Activated gamma-delta T cell treated with Interleukin-2 at 50 U/mL for 16 hours (primary cell): Measurements from ENCODE around the gene FITM2.
"Not testable (repeated sequence)": the region's sequence is repeated elsewhere in the genome, so short reads cannot be mapped to it uniquely, and the experiment has no call there.

Experiments used
- DNase-seq: peaks from one replicate; pipeline ENCODE4 v3.0.0-alpha.2; 2020

Gene FITM2, protein sequence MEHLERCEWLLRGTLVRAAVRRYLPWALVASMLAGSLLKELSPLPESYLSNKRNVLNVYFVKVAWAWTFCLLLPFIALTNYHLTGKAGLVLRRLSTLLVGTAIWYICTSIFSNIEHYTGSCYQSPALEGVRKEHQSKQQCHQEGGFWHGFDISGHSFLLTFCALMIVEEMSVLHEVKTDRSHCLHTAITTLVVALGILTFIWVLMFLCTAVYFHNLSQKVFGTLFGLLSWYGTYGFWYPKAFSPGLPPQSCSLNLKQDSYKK

GRCh38 chr20:44310664-44311639, at the start of gene FITM2:
Gene FITM2 (minus strand): TSS chr20:44311202. CDS start chr20:44311148, 54 bp downstream.
- peak; percentile 98 for DNase-seq

- no peak for DNase-seq
These were observed 49.2 kb upstream of the FITM2 start for GRCh38 chr20:44360221-44360620.

DNA sequence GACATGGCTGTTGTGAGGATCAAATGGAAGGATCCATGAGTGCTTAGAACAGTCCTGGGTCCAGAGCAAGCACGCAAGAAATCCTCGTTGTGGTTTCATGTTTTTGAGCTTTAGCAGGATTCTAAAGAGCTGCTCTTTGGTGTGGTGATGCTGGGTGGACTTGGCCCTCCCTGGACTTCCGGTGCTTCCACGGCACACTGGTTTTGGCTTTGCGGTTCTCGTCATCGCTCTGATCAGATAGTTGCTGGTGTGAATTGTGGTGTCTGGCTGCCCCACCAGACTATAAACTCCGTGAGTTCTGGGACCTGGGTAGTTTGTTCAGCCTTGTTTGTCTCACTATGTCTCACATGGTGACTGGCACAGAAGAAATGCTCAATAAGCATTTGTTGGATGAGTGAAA, 47.8 kb upstream of the FITM2 start:
- no peak for DNase-seq

GRCh38 chr20:44357555-44358125, 46.6 kb upstream of the FITM2 start:
- no peak for DNase-seq

GRCh38 chr20:44357020-44357419, 46.0 kb upstream of the FITM2 start:
- DNase-seq: no peak

- DNase-seq: no peak
These were observed 45.3 kb upstream of the FITM2 start for GRCh38 chr20:44356353-44356723.

- no peak for DNase-seq
These were observed 44.7 kb upstream of the FITM2 start, which contains the start of gene HNF4A for GRCh38 chr20:44355498-44356352. Gene HNF4A (plus strand): TSS chr20:44355699. CDS start chr20:44355805, 106 bp downstream.

DNA sequence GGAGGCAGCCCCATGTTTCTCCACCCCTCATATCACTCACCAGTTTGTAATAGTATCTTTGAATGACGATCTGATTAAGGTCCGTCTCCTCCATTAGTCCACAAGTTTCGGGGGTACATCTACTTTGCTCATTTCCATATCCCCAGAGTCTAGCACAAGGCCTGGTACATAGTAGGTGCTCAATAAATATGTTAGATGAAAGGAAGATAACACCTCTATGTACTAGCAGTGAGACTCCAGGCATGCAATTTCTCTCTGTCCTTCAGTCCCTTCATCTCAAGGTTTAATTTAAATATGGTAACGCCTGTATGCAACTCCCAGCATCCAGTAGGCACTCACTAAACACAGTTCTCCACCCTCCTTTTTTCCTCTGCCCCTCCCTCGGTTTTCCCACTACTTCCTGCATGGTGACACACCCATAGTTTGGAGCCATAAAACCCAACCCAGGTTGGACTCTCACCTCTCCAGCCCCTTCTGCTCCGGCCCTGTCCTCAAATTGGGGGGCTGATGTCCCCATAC, 44.0 kb upstream of the FITM2 start:
- no peak for DNase-seq

DNA sequence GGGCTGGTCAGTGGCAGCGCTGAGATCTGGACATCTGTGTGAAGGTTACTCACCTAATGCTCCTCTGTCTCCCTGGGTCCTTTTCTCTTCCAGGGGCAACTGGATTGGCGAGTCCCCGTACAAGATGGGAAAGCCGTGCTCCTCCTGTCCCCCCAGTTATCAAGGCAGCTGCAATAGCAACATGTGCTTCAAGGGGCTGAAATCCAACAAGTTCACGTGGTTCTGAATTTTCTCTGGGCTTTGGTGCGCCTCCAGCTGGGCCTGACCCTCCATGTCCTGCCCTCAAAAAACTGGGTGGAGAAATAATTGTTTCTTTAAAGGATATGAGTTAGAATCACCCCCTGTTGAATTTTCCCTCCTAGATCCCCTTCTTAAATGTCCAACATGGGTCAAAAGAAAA, 39.6 kb upstream of the FITM2 start:
- DNase-seq: no peak

DNA sequence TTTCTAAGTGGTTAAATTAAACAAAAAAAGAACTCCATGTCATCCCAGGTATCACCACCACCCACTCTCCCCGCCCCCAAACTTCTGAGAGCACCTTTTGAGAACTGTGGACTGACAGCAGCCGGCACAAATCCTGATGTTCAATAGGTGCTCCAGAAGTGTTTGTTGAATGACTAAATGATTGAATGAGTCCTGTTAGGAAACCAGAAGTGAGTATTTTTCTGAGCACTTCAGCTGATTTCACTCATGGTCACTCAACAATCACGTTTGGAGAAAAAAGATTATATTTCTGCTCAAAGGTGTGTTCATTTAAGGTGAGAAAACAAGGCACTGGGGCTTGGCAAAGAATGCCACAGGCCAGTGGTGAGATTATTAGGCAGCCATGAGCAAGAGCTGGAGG, 38.3 kb upstream of the FITM2 start:
- DNase-seq: no peak

DNA sequence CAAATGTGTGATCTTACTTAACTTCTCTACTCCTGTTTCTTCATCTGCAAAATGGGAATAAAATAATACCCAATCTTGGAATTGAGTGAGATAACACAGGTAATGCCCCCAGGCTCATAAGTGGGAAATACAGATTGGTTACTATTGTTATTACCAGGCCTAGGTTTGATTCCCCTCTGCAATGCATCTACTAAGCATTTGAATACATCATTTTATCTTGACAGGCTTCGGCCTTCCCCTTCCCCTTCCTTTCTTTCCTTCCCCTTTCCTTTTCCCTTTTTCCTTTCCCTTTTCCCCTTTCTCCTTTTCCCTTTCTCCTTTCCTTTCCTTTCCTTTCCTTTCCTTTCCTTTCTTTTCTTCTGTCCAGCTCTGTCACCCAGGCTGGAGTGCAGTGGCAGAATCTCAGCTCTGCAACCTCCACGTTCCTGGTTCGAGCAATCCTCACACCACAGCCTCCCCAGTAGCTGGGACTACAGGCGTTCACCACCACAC, 37.2 kb upstream of the FITM2 start:
- DNase-seq: no peak

DNA sequence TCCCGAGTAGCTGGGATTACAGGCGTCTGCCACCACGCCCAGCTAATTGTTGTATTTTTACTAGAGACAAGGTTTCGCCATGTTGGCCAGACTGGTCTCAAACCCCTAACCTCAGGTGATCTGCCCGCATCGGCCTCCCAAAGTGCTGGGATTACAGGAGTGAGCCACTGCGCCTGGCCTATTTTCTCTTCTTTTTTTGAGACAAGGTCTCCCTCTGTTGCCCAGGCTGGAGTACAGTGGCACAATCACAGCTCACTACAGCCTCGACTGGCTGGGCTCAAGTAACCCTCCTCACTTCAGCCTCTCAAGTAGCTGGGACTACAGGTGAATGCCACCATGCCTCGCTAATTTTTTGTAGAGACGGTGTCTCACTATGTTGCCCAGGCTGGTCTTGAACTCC, 34.9 kb upstream of the FITM2 start:
- DNase-seq: not testable (repeated sequence)

DNA sequence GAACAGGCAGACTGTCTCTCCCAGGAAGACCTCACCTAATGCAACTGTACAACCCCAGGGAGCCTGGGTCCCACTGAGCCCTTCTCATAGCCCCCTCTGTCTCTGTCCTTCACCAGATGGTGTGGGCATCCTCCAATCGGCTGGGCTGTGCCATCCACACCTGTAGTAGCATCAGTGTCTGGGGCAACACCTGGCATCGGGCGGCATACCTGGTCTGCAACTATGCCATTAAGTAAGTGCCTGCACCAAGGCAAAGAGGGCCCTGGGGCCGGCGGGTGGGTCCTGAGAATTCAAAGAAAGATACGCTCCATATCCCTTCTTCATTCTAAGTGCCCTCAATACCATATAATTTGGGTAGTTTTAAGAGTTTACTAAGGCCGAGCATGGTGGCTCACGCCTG, 34.1 kb upstream of the FITM2 start:
- DNase-seq: no peak

- DNase-seq: no peak
These were observed 33.7 kb upstream of the FITM2 start for GRCh38 chr20:44344723-44345122.

DNA sequence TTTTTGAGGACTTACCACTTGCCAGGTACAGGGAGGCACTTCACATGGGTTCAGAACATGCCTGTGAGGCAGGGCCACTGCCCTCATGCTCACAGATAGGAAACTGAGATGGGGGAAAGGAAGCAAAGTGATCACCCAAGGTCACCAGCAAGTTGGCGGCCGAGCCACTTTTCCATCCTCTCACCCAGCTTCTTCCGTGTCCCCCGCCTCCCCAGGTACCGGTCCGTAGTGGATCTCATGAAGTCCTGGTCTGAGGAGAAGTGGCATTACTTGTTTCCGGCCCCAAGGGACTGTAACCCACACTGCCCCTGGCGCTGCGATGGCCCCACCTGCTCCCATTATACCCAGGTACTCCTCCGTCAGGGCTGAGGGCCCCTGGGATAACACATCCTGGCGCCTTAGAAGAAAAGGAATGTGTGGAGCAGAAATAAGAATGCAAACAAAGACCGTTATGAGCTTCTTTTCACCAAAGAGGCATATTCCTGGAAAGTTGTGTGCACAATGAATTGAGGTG, 32.2 kb upstream of the FITM2 start:
- DNase-seq: no peak

DNA sequence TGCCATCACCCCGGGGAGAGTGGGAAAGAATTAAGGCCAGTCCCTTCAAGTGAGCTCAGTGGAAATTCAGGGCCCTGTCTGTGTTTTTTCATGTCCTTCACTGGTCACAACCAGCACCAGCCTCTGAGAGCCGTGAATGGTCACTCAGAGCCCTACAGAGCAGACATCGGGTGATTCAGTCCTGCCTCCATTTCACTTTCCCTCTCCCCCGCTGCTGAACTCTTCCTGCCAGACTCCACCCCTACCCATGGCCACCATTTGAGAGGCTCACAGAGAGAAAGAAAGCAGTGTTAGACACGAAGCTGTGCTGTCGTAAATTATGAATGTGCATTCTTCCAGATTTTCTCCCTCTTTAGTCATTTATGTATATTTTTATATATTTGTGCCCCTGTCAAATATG, 31.2 kb upstream of the FITM2 start:
- no peak for DNase-seq

GRCh38 chr20:44336725-44337380, 25.9 kb upstream of the FITM2 start, which contains the start of gene R3HDML:
Gene R3HDML (plus strand): TSS chr20:44337043. CDS start chr20:44337158, 115 bp downstream.
- DNase-seq: no peak

GRCh38 chr20:44336086-44336485, 25.1 kb upstream of the FITM2 start:
- no peak for DNase-seq

DNA sequence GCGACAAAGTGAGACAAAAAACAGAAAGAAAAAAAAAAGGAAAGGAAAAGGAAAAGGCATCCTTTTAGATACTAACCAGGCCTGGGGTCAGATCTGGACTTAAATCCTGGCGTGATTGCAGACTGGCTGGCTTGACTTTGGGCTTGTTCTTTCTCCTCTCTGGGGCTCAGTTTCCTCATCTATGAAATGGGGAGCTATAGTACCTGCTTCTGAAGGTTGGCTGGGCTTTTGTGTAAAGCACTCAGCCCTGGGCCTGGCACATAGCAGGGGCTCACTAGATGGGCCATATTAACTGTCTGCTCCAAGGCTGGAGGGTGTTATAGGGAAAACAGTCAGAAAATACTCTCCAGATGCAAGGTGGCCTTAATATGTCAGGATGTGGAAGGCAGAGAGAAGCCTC, 24.7 kb upstream of the FITM2 start:
- no peak for DNase-seq

DNA sequence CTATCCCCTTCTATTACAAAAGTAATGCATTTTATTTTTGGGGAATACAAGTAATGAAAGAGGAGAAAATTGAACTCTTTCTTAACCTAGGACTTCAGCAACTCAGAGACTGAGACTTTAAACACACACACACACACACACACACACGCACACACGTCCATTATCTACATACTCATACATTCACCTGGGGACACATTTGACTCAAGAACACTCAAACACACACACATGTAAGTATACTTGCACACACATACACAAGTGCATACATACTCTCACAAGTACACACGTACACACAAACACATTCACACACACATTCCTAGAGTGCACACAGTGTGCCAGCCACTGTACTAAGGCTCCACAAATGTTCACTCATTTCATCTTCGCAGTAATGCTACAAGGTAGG, 23.7 kb upstream of the FITM2 start:
- no peak for DNase-seq

- DNase-seq: no peak
These were observed 23.3 kb upstream of the FITM2 start for GRCh38 chr20:44334306-44334705.
